ENCODE results near the gene CGNL1.

The CGNL1 gene

DNA sequence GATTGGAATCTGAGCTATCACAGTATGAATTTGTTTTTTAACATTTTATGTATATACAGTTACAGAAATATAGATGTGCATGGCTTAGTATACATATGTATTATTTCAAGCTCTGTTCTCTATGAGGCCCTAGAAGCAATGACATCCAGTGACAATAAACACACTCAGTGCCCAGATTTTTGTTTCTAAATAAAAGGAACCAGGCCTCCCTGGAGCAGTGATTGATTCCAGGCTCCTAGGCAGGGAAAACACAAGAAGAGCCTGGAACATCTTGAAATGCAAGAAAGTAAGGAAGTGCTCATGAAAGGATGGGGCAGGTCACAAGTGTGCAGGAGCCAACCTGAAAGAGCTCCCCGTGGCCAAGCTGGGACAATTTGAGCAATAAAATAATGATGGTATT, 18.5 kb upstream of the CGNL1 start:
- Histone ChIP-seq H3K36me3 (ENCODE audit: control insufficient read depth, insufficient read depth, low read length) (no peaks in the 10 kb centered on the region), H3K4me3 (replicated peaks; ENCODE audit: low read depth, low read length) (no peak overlapping the region), H3K27me3 (replicated peaks; ENCODE audit: control insufficient read depth, insufficient read depth, low read length) (no peaks in the 10 kb centered on the region; the same call in 1 of the 2 replicates)
- TF ChIP-seq, protein P1, sequence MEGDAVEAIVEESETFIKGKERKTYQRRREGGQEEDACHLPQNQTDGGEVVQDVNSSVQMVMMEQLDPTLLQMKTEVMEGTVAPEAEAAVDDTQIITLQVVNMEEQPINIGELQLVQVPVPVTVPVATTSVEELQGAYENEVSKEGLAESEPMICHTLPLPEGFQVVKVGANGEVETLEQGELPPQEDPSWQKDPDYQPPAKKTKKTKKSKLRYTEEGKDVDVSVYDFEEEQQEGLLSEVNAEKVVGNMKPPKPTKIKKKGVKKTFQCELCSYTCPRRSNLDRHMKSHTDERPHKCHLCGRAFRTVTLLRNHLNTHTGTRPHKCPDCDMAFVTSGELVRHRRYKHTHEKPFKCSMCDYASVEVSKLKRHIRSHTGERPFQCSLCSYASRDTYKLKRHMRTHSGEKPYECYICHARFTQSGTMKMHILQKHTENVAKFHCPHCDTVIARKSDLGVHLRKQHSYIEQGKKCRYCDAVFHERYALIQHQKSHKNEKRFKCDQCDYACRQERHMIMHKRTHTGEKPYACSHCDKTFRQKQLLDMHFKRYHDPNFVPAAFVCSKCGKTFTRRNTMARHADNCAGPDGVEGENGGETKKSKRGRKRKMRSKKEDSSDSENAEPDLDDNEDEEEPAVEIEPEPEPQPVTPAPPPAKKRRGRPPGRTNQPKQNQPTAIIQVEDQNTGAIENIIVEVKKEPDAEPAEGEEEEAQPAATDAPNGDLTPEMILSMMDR (IDR thresholded peaks at IDR 0.05; ENCODE audit: insufficient read depth, low read length, poor library complexity, severe bottlenecking), result no peak
- no peak for DNase-seq (ENCODE audit: extremely low read depth, insufficient read length)

DNA sequence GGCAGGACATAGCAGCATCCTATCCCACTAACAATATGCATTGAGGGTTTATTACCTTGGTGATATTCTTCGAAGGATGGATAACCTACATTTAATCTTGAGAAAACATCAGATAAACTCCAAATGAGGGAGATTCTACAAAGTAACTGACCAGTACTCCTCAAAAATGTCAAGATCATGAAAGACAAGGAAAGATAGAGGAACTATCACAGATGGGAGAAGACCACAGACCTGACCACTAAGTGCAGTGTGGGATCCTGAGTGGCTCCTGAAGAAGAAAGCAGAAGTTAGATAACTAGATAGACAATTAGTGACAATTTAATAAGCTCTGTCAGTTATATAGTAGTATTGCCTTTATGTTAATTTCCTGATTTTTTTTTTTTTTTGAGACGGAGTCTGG, 17.7 kb upstream of the CGNL1 start:
- TF ChIP-seq, protein P1 (IDR thresholded peaks at IDR 0.05; ENCODE audit: insufficient read depth, low read length, poor library complexity, severe bottlenecking), result no peak
- no peak for DNase-seq (ENCODE audit: extremely low read depth, insufficient read length)
- H3K27me3 ChIP-seq (replicated peaks; ENCODE audit: control insufficient read depth, insufficient read depth, low read length), result no peaks in the 10 kb centered on the region; the same call in 1 of the 2 replicates

DNA sequence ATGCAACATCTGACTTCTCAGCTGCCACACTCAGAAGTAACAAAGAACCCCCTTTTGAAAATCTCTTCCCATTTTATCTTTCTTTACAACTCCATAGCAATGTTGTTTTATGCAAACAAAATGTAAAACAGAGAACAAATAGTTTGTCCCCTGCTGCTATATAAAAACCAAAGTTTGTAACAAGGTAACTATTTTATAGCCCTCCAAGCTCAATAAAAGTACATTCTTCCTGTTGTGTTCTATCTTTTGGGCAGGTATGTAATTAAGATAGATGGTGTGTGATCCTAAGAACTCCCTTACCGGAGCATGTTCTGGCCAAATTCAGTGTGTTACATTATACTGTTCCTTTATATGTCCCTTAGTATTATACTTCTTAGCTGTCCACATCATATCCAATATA, 12.6 kb upstream of the CGNL1 start:
- no peak overlapping the region for H3K4me3 ChIP-seq (replicated peaks; ENCODE audit: low read depth, low read length)
- no peak for DNase-seq (ENCODE audit: extremely low read depth, insufficient read length)
- TF ChIP-seq, protein P1 (IDR thresholded peaks at IDR 0.05; ENCODE audit: insufficient read depth, low read length, poor library complexity, severe bottlenecking), result no peak
- H3K27me3 ChIP-seq (replicated peaks; ENCODE audit: control insufficient read depth, insufficient read depth, low read length), result peaks cover 2% of the 10 kb centered on the region; the same call in 1 of the 2 replicates
- H3K36me3 ChIP-seq (ENCODE audit: control insufficient read depth, insufficient read depth, low read length), result no peaks in the 10 kb centered on the region

More for the DNA sequence above, 17.7 kb upstream of the CGNL1 start:
- no peaks in the 10 kb centered on the region for H3K36me3 ChIP-seq (ENCODE audit: control insufficient read depth, insufficient read depth, low read length)
- H3K4me3 ChIP-seq (replicated peaks; ENCODE audit: low read depth, low read length), result no peak overlapping the region

DNA sequence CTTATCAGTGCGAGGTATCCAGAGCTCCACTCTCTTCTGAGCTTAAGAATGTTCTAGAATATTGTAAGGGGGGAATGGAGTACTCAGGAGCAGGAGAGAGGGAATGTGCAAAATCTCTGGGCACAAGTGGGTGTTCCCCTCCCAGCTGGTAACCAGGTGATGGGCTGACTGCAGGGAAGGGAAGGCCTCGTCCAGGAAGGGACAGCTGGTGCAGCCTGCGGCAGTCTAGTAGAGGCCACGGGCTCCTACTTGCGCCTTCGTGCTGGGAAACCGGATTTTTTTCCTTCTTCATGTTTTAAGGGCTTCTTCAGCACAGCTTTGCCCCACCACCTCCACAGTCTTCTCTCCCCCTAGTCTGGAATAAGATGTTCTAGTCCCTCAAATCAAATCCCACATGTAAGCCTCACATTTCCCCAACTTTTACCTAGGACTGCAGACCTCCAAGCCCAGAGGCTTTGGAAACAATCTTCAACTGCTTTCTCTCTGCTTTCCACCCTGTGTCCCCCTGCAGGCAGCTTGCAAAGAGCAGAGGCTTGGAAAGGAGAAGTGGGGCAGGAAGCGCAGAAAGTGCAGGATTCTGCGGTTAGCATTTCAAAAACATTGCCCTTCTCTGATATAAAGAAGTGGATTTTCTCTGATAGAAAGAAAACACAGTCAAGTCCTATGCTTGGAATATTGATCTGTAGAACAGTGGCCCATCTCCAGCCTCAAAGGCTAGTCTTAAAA, 11.9 kb upstream of the CGNL1 start:
- Histone ChIP-seq H3K4me3 (replicated peaks; ENCODE audit: low read depth, low read length) (no peak overlapping the region), H3K36me3 (ENCODE audit: control insufficient read depth, insufficient read depth, low read length) (no peaks in the 10 kb centered on the region), H3K27me3 (replicated peaks; ENCODE audit: control insufficient read depth, insufficient read depth, low read length) (peaks cover 2% of the 10 kb centered on the region; the same call in 1 of the 2 replicates)
- TF ChIP-seq, protein P1 (IDR thresholded peaks at IDR 0.05; ENCODE audit: insufficient read depth, low read length, poor library complexity, severe bottlenecking), result no peak
- no peak for DNase-seq (ENCODE audit: extremely low read depth, insufficient read length)

DNA sequence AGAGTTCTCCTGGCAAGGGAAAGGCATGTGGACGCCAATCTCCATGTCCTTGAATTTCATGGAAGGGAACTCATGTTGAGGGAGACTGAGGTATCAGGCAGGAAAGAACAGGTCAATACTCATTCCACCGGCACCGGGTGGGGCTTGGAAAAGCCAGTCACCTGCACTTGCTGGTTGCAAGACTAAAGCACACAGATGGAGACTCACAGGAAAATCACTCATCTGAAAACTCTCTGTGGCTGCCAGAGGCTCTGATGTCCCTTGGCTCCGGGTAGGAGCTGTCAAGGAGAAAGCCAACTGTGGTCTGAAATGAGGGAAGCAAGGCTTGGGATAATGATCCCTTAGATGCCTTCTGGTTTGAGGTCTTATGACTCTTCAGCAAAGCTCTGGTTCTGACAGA, 8.7 kb upstream of the CGNL1 start:
- H3K27me3 ChIP-seq (replicated peaks; ENCODE audit: control insufficient read depth, insufficient read depth, low read length), result peaks cover 2% of the 10 kb centered on the region; the same call in 1 of the 2 replicates
- no peak overlapping the region for H3K4me3 ChIP-seq (replicated peaks; ENCODE audit: low read depth, low read length)
- H3K36me3 ChIP-seq (ENCODE audit: control insufficient read depth, insufficient read depth, low read length), result no peaks in the 10 kb centered on the region
- TF ChIP-seq, protein P1 (IDR thresholded peaks at IDR 0.05; ENCODE audit: insufficient read depth, low read length, poor library complexity, severe bottlenecking), result no peak
- DNase-seq (ENCODE audit: extremely low read depth, insufficient read length), result no peak
